Measurements from ENCODE around the gene SPAG4.

- no peak for TF ChIP-seq CTCF (IDR thresholded peaks at IDR 0.05)
- no peak for TF ChIP-seq ZFX (IDR thresholded peaks at IDR 0.05; ENCODE audit: borderline replicate concordance)
These were observed 50.3 kb downstream of the SPAG4 start for GRCh38 chr20:35665949-35666288.
